ENCODE data around the gene COPS7A. TPM values are rescaled to one million over a fixed set of nuclear protein-coding genes. Genes with fewer than 3 reads are reported as not detected.

COPS7A gene
- total RNA-seq, 1 donor = 98.8 TPM

DNA sequence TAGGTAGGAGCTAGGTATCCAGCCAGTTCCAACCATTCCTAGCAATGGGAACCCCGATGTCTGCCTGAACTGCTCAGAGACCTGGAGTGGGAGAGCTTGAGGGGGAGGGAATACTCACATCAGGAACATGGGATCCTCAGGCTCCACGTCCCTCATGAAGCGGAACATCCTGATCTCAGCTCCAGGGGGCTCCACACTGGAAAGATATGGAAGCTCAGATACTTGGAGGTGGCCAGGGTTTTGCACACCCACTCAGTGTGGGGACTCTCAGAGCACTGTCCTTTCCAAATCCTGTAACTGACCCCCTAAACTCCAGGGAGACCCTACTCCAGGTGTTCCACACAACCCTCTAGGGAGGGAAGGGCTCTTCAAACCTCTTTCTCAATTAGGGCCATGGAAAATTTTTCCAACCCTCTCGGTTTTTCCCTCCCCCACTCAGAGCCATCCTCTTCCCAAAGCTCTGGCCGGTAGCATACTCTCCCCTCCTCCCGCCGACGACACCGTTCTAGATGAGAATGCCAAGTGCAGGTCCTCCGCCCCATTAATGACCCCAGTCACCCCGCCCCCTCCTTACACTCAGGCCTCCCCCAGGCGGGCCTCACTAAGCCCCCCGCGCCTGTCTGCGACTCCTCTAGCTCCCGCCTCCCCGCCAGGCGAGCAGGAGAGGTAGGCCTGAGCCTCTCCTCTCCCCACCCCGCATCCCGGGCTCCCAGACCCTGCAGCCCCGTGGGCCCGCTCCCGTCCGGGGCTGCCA lies 28.5 kb downstream of the COPS7A start:
- H3K27me3 ChIP-seq (ENCODE audit: insufficient read depth, low read length) = no peaks in the 10 kb centered on the region
- peaks cover 36% of the 10 kb centered on the region for H4K20me1 ChIP-seq (ENCODE audit: insufficient read depth, low read length)
- H3K36me3 ChIP-seq (ENCODE audit: insufficient read depth, low read length) = peaks cover 48% of the 10 kb centered on the region
- TF ChIP-seq, protein P1, sequence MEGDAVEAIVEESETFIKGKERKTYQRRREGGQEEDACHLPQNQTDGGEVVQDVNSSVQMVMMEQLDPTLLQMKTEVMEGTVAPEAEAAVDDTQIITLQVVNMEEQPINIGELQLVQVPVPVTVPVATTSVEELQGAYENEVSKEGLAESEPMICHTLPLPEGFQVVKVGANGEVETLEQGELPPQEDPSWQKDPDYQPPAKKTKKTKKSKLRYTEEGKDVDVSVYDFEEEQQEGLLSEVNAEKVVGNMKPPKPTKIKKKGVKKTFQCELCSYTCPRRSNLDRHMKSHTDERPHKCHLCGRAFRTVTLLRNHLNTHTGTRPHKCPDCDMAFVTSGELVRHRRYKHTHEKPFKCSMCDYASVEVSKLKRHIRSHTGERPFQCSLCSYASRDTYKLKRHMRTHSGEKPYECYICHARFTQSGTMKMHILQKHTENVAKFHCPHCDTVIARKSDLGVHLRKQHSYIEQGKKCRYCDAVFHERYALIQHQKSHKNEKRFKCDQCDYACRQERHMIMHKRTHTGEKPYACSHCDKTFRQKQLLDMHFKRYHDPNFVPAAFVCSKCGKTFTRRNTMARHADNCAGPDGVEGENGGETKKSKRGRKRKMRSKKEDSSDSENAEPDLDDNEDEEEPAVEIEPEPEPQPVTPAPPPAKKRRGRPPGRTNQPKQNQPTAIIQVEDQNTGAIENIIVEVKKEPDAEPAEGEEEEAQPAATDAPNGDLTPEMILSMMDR (IDR thresholded peaks at IDR 0.05; ENCODE audit: extremely low read depth, low read depth, low read length) = peak; percentile 57
- peak overlapping the region; percentile 97 for H3K27ac ChIP-seq (ENCODE audit: low read depth, low read length)
- peaks cover 19% of the 10 kb centered on the region for H3K4me1 ChIP-seq (ENCODE audit: insufficient read depth, low read length)
- peak overlapping the region; percentile 38 for H2AFZ ChIP-seq (ENCODE audit: low read length)
- H3K9me3 ChIP-seq (ENCODE audit: low read depth, low read length) = no peaks in the 10 kb centered on the region
- H3K79me2 ChIP-seq (ENCODE audit: insufficient read depth, low read length) = peaks cover 33% of the 10 kb centered on the region
- H3K4me3 ChIP-seq (ENCODE audit: insufficient read depth, low read length) = peak overlapping the region; percentile 98
- DNase-seq (ENCODE audit: insufficient read length, low spot score, missing footprints) = peak; percentile 97
- H3K4me2 ChIP-seq (ENCODE audit: insufficient read depth, low read length) = peak overlapping the region; percentile 96

DNA sequence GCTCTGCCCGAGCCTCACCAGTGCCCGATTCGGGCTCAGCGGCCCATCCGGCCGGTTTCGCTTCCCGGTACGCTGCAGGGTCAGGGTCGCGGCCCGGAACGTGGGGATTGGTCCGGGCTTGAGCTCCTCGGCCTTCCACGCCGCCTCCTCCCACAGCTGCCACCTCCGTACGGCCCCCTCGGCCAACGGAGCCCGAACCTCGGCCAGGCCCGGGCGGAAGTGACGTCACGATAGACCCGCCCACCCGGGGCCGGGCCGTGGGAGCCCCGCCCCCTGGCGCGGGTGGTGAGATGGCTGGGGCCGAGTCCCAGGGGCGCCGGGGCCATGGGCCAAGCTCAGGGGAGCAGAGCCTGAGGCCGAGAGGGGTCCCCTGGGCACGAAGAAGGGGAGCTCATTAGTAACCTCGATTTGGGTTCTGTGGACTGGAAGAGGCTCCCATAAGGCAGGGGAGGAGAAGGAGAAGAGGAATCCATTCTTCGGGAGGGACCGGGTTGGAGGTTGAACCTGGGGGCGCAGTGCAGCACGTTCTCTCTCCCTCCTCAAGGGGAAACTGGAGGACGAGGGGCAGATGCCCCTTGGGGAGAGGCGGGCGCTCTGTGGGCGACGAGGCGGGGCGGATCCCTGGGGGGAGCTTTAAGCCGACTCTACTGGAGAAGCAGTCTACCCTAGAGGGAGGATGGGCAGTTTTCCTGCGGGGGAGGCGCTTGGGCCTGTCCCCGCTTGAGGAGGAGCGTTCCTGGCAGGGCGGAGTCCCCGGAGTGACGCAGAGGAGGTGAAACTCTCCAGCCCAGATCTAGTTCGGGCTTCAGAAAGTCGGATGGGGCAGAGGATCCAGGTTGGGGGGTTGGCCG lies 29.3 kb downstream of the COPS7A start, which contains the start of gene MLF2:
Gene MLF2 (minus strand): TSS at position 221 of the 851 bp plus-strand sequence. CDS start 807 bp downstream, outside the sequence.
- Histone ChIP-seq H3K9me3 (ENCODE audit: low read depth, low read length) (no peaks in the 10 kb centered on the region), H3K27me3 (ENCODE audit: insufficient read depth, low read length) (no peaks in the 10 kb centered on the region), H3K27ac (ENCODE audit: low read depth, low read length) (peak within 1 kb of the TSS; percentile 97), H2AFZ (ENCODE audit: low read length) (peak within 1 kb of the TSS; percentile 97), H3K79me2 (ENCODE audit: insufficient read depth, low read length) (peaks cover 33% of the 10 kb centered on the region), H3K36me3 (ENCODE audit: insufficient read depth, low read length) (peaks cover 40% of the 10 kb centered on the region), H3K4me3 (ENCODE audit: insufficient read depth, low read length) (peak within 1 kb of the TSS; percentile 98), H3K4me2 (ENCODE audit: insufficient read depth, low read length) (peak within 1 kb of the TSS; percentile 96), H4K20me1 (ENCODE audit: insufficient read depth, low read length) (peaks cover 33% of the 10 kb centered on the region), H3K4me1 (ENCODE audit: insufficient read depth, low read length) (peaks cover 19% of the 10 kb centered on the region)
- TF ChIP-seq, protein P1 (IDR thresholded peaks at IDR 0.05; ENCODE audit: extremely low read depth, low read depth, low read length) = peak; percentile 98
- DNase-seq (ENCODE audit: insufficient read length, low spot score, missing footprints) = peak; percentile 99

DNA sequence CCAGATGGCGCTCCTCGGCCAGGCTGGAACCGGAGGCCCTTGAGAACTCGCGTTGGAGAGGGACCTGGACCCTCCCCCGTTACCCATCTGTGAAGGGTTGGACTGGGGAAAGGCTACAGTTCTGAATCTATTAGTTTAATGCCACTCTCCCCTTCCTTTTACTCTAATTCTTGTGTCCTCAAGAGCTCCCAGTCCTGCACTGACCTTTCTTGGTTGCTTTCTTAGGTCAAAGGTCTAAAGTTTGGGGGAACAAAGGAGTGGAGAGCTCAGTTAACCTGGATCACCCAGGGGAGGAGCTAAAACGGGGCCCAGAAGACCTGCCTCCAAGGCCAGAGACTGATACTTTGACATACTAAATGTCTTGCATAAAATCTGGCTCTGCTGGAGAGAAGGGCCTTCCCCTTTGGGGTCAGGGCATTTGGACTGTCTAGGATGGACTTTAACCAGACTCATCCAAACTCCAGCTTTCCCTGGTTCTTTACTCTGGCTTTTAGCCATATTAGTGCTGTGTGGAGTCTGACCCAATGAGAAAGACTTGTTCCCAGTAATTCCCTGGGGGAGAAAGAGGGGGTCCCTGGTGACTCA lies 30.0 kb downstream of the COPS7A start:
- Histone ChIP-seq H3K4me2 (ENCODE audit: insufficient read depth, low read length) (peak overlapping the region; percentile 18), H2AFZ (ENCODE audit: low read length) (no peak overlapping the region)

More for the DNA sequence above, 30.0 kb downstream of the COPS7A start:
- Histone ChIP-seq H3K4me3 (ENCODE audit: insufficient read depth, low read length) (no peak overlapping the region), H3K9me3 (ENCODE audit: low read depth, low read length) (no peaks in the 10 kb centered on the region), H3K79me2 (ENCODE audit: insufficient read depth, low read length) (peaks cover 33% of the 10 kb centered on the region), H3K36me3 (ENCODE audit: insufficient read depth, low read length) (peaks cover 33% of the 10 kb centered on the region), H3K4me1 (ENCODE audit: insufficient read depth, low read length) (peaks cover 19% of the 10 kb centered on the region), H3K27ac (ENCODE audit: low read depth, low read length) (no peak overlapping the region), H4K20me1 (ENCODE audit: insufficient read depth, low read length) (peaks cover 28% of the 10 kb centered on the region), H3K27me3 (ENCODE audit: insufficient read depth, low read length) (no peaks in the 10 kb centered on the region)
- DNase-seq (ENCODE audit: insufficient read length, low spot score, missing footprints) = no peak
- TF ChIP-seq, protein P1 (IDR thresholded peaks at IDR 0.05; ENCODE audit: extremely low read depth, low read depth, low read length) = peak; percentile 4

Data from osteoblast (primary cell).